ENCODE data around the gene ZNF14.

GRCh38 chr19:19738564-19738963 lies 5.7 kb upstream of the ZNF14 start:
- TF ChIP-seq POLR2A (IDR thresholded peaks at IDR 0.05) (no peak), CTCF (IDR thresholded peaks at IDR 0.05) (no peak)

All from adrenal gland (tissue), 5 donors.